Measurements from ENCODE around the gene DRD2.

The DRD2 gene

GRCh38 chr11:113487622-113488021 lies 12.4 kb upstream of the DRD2 start:
- no peak for DNase-seq (ENCODE audit: extremely low read depth in 1 of 2, low read depth in 1 of 2)

- no peak for DNase-seq (ENCODE audit: extremely low read depth in 1 of 2, low read depth in 1 of 2)
Measured at GRCh38 chr11:113484223-113484622, 9.0 kb upstream of the DRD2 start.

- no peak for DNase-seq (ENCODE audit: extremely low read depth in 1 of 2, low read depth in 1 of 2)
Measured at GRCh38 chr11:113481672-113482071, 6.5 kb upstream of the DRD2 start.

- DNase-seq (ENCODE audit: extremely low read depth in 1 of 2, low read depth in 1 of 2) = no peak
Measured at GRCh38 chr11:113481226-113481625, 6.0 kb upstream of the DRD2 start.

- no peak for DNase-seq (ENCODE audit: extremely low read depth in 1 of 2, low read depth in 1 of 2)
Measured at GRCh38 chr11:113477321-113477720, 2.1 kb upstream of the DRD2 start.

GRCh38 chr11:113476553-113476952 lies 1.4 kb upstream of the DRD2 start:
- no peak for DNase-seq (ENCODE audit: extremely low read depth in 1 of 2, low read depth in 1 of 2)

- peak in 1 of 2 donors; percentile 13 for DNase-seq (ENCODE audit: extremely low read depth in 1 of 2, low read depth in 1 of 2)
Measured at GRCh38 chr11:113474362-113475159, 637 bp downstream of the DRD2 start.

GRCh38 chr11:113473983-113474361 lies 1.2 kb downstream of the DRD2 start:
- DNase-seq (ENCODE audit: extremely low read depth in 1 of 2, low read depth in 1 of 2) = no peak

GRCh38 chr11:113472471-113472870 lies 2.7 kb downstream of the DRD2 start:
- no peak for DNase-seq (ENCODE audit: extremely low read depth in 1 of 2, low read depth in 1 of 2)

- DNase-seq (ENCODE audit: extremely low read depth in 1 of 2, low read depth in 1 of 2) = no peak
Measured at GRCh38 chr11:113470233-113470632, 5.0 kb downstream of the DRD2 start.

GRCh38 chr11:113468726-113469345 lies 6.4 kb downstream of the DRD2 start:
- DNase-seq (ENCODE audit: extremely low read depth in 1 of 2, low read depth in 1 of 2) = no peak

- no peak for DNase-seq (ENCODE audit: extremely low read depth in 1 of 2, low read depth in 1 of 2)
Measured at GRCh38 chr11:113467545-113467944, 7.7 kb downstream of the DRD2 start.

GRCh38 chr11:113465786-113466185 lies 9.4 kb downstream of the DRD2 start:
- no peak for DNase-seq (ENCODE audit: extremely low read depth in 1 of 2, low read depth in 1 of 2)

GRCh38 chr11:113464416-113464815 lies 10.8 kb downstream of the DRD2 start:
- DNase-seq (ENCODE audit: extremely low read depth in 1 of 2, low read depth in 1 of 2) = no peak

- no peak for DNase-seq (ENCODE audit: extremely low read depth in 1 of 2, low read depth in 1 of 2)
Measured at GRCh38 chr11:113462830-113463229, 12.4 kb downstream of the DRD2 start.

- no peak for DNase-seq (ENCODE audit: extremely low read depth in 1 of 2, low read depth in 1 of 2)
Measured at GRCh38 chr11:113461639-113462038, 13.6 kb downstream of the DRD2 start.

GRCh38 chr11:113460469-113460868 lies 14.7 kb downstream of the DRD2 start:
- no peak for DNase-seq (ENCODE audit: extremely low read depth in 1 of 2, low read depth in 1 of 2)

GRCh38 chr11:113458189-113458588 lies 17.0 kb downstream of the DRD2 start:
- no peak for DNase-seq (ENCODE audit: extremely low read depth in 1 of 2, low read depth in 1 of 2)

GRCh38 chr11:113457784-113458183 lies 17.4 kb downstream of the DRD2 start:
- no peak for DNase-seq (ENCODE audit: extremely low read depth in 1 of 2, low read depth in 1 of 2)

GRCh38 chr11:113454455-113454854 lies 20.7 kb downstream of the DRD2 start:
- no peak for DNase-seq (ENCODE audit: extremely low read depth in 1 of 2, low read depth in 1 of 2)

- DNase-seq (ENCODE audit: extremely low read depth in 1 of 2, low read depth in 1 of 2) = no peak
Measured at GRCh38 chr11:113449743-113450142, 25.5 kb downstream of the DRD2 start.

GRCh38 chr11:113448316-113448677 lies 26.9 kb downstream of the DRD2 start:
- no peak for DNase-seq (ENCODE audit: extremely low read depth in 1 of 2, low read depth in 1 of 2)
